ENCODE data around the gene LRP11. TPM values are rescaled to one million over a fixed set of nuclear protein-coding genes. Genes with fewer than 3 reads are reported as not detected.

The LRP11 gene
- total and polyA plus RNA-seq, 2 donors from 2014 or later, result 22.1 to 34.0 TPM

DNA sequence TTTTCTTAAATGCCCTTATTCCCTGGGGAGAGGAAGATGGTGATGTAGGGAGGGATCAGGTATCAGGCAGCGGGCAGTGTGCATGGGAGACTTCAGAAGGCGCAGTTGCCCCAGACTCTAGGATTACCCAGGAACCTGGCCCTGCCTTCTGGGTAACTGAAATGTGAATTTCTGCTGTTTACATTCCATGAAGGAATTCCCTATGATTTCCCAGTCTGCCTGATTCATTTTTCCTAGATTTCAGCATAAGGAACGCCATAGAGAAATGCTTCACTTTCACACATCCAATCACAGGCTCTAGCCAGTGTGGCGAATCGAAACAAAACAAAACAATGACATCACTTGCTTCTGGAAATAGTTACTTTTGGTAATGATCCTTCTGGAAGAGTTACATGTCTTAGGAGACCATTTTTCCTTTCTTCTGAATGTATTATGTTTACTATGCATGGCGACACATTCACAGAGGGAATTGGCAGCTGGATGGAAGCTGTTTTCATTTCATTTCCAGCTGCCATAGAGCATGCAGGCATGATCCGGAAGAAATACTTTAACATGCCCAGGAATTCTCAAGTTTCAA is 33.3 kb downstream of the LRP11 start:
- FAIRE-seq, result no peak
- peak in 2 of 5 donors; percentile 2 to 12 for DNase-seq
- TF ChIP-seq, protein P1, sequence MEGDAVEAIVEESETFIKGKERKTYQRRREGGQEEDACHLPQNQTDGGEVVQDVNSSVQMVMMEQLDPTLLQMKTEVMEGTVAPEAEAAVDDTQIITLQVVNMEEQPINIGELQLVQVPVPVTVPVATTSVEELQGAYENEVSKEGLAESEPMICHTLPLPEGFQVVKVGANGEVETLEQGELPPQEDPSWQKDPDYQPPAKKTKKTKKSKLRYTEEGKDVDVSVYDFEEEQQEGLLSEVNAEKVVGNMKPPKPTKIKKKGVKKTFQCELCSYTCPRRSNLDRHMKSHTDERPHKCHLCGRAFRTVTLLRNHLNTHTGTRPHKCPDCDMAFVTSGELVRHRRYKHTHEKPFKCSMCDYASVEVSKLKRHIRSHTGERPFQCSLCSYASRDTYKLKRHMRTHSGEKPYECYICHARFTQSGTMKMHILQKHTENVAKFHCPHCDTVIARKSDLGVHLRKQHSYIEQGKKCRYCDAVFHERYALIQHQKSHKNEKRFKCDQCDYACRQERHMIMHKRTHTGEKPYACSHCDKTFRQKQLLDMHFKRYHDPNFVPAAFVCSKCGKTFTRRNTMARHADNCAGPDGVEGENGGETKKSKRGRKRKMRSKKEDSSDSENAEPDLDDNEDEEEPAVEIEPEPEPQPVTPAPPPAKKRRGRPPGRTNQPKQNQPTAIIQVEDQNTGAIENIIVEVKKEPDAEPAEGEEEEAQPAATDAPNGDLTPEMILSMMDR (IDR thresholded peaks at IDR 0.05; ENCODE audit: borderline replicate concordance, extremely low read depth, insufficient read depth), result no peak
- Histone ChIP-seq H3K4me1 (ENCODE audit: control insufficient read depth in 2 of 3, insufficient read depth in 2 of 3, low read depth in 1 of 3, low read length in 3 of 3) (no peaks in the 10 kb centered on the region), H3K9ac (ENCODE audit: low read length in 3 of 3) (no peak overlapping the region), H3K27ac (ENCODE audit: low read depth in 2 of 2, low read length in 2 of 2) (no peak overlapping the region), H3K9me3 (ENCODE audit: control insufficient read depth in 2 of 3, insufficient read depth in 1 of 3, low read length in 3 of 3) (no peaks in the 10 kb centered on the region), H3K27me3 (ENCODE audit: control insufficient read depth, insufficient read depth, low read length) (no peaks in the 10 kb centered on the region), H3K36me3 (ENCODE audit: control insufficient read depth in 2 of 3, insufficient read depth in 3 of 3, low read length in 3 of 3) (peaks cover 0 to 10% (median 3%) of the 10 kb centered on the region in 3 donors), H3K4me3 (ENCODE audit: low read length in 3 of 3) (no peak overlapping the region)
- intact Hi-C loops (cut with DNase I), result loop anchor here (5.0 kb wide), 1 partner anchor 96 kb away; no protein-coding TSS in a partner anchor

DNA sequence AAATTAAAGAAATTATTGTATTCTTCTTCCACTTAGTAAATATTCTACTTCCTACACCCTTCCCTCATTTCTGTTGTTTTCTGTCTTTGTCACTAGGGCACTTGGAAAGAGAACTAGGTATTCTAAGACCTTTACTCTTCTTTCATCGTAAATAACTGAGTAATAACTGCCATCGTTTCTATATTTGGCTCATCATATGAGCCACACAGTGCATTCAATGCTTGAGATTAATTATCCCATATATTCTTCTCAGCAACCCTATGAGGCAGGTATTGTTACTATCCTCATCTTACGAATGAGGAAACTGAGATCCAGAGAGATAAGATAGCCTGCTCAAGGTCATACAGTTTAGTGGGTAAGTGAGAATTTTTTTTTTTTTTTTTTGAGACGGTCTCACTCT is 38.9 kb downstream of the LRP11 start:
- no peaks in the 10 kb centered on the region for H3K4me1 ChIP-seq (ENCODE audit: control insufficient read depth in 2 of 3, insufficient read depth in 2 of 3, low read depth in 1 of 3, low read length in 3 of 3)
- FAIRE-seq (no peak), DNase-seq (no peak)
- H3K9ac ChIP-seq (ENCODE audit: low read length in 3 of 3), result no peak overlapping the region
- no peak overlapping the region for H3K4me3 ChIP-seq (ENCODE audit: low read length in 3 of 3)
- TF ChIP-seq, protein P1 (IDR thresholded peaks at IDR 0.05; ENCODE audit: borderline replicate concordance, extremely low read depth, insufficient read depth), result no peak
- H3K36me3 ChIP-seq (ENCODE audit: control insufficient read depth in 2 of 3, insufficient read depth in 3 of 3, low read length in 3 of 3), result peaks cover 0 to 4% (median 0%) of the 10 kb centered on the region in 3 donors
- H3K27ac ChIP-seq (ENCODE audit: low read depth in 2 of 2, low read length in 2 of 2), result no peak overlapping the region
- intact Hi-C loops (cut with DNase I), result no loop called here
- no peaks in the 10 kb centered on the region for H3K9me3 ChIP-seq (ENCODE audit: control insufficient read depth in 2 of 3, insufficient read depth in 1 of 3, low read length in 3 of 3)
- no peaks in the 10 kb centered on the region for H3K27me3 ChIP-seq (ENCODE audit: control insufficient read depth, insufficient read depth, low read length)

DNA sequence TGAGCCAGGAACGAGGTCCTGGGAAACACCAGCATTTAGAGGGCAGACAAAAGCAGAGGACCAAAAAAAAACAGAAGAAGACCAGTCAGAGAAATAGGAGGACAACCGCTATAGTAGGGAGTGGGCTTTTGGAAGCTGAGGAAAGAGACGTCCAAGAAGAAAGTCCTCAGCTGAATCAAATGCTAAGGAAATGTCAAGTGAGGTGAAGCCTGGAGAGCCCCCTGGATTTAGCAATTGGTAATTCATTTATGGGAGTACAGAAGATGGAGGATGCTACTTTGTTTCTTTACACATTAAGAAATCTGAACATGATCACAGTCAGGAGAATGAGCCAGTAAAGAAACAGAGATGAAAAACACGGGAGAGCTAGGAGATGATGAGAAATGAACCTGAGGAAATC is 41.1 kb downstream of the LRP11 start:
- TF ChIP-seq, protein P1 (IDR thresholded peaks at IDR 0.05; ENCODE audit: borderline replicate concordance, extremely low read depth, insufficient read depth), result no peak
- intact Hi-C loops (cut with DNase I), result no loop called here

DNA sequence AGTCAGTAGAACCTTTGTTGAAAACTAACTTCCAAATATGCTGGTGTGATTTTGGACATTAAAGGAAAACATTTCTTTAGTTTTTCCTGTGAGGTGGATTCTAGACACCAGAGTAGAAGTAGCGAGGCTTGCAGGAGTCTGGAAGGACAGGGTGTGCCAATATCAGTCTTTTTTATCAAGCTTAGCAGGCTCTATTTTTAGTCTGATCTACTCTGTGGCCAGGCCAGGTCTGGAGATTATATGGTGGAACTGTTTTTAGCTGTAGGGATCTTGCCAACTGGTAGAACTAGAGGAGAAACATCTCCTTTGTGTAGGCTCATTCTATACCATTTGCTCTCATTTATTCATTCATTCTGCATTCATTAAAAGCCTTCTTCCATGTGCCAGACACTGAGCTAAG is 42.7 kb downstream of the LRP11 start:
- Histone ChIP-seq H3K4me3 (ENCODE audit: low read length in 3 of 3) (no peak overlapping the region), H3K27me3 (ENCODE audit: control insufficient read depth, insufficient read depth, low read length) (no peaks in the 10 kb centered on the region), H3K9me3 (ENCODE audit: control insufficient read depth in 2 of 3, insufficient read depth in 1 of 3, low read length in 3 of 3) (no peaks in the 10 kb centered on the region), H3K36me3 (ENCODE audit: control insufficient read depth in 2 of 3, insufficient read depth in 3 of 3, low read length in 3 of 3) (peaks cover 0 to 4% (median 0%) of the 10 kb centered on the region in 3 donors), H3K4me1 (ENCODE audit: control insufficient read depth in 2 of 3, insufficient read depth in 2 of 3, low read depth in 1 of 3, low read length in 3 of 3) (no peaks in the 10 kb centered on the region), H3K9ac (ENCODE audit: low read length in 3 of 3) (no peak overlapping the region), H3K27ac (ENCODE audit: low read depth in 2 of 2, low read length in 2 of 2) (no peak overlapping the region)
- FAIRE-seq (no peak), DNase-seq (no peak)
- TF ChIP-seq, protein P1 (IDR thresholded peaks at IDR 0.05; ENCODE audit: borderline replicate concordance, extremely low read depth, insufficient read depth), result no peak
- intact Hi-C loops (cut with DNase I), result no loop called here

More for the DNA sequence above, 41.1 kb downstream of the LRP11 start:
- H3K27ac ChIP-seq (ENCODE audit: low read depth in 2 of 2, low read length in 2 of 2), result no peak overlapping the region
- DNase-seq (no peak), FAIRE-seq (no peak)
- peaks cover 0 to 4% (median 0%) of the 10 kb centered on the region in 3 donors for H3K36me3 ChIP-seq (ENCODE audit: control insufficient read depth in 2 of 3, insufficient read depth in 3 of 3, low read length in 3 of 3)
- no peaks in the 10 kb centered on the region for H3K27me3 ChIP-seq (ENCODE audit: control insufficient read depth, insufficient read depth, low read length)
- no peaks in the 10 kb centered on the region for H3K9me3 ChIP-seq (ENCODE audit: control insufficient read depth in 2 of 3, insufficient read depth in 1 of 3, low read length in 3 of 3)
- H3K9ac ChIP-seq (ENCODE audit: low read length in 3 of 3), result no peak overlapping the region
- H3K4me3 ChIP-seq (ENCODE audit: low read length in 3 of 3), result no peak overlapping the region
- no peaks in the 10 kb centered on the region for H3K4me1 ChIP-seq (ENCODE audit: control insufficient read depth in 2 of 3, insufficient read depth in 2 of 3, low read depth in 1 of 3, low read length in 3 of 3)

All from kidney (tissue), 14 donors.